OCI-LY3 (cell line): Measurements from ENCODE around the gene CCDC40.

Source experiments
- H2AFZ ChIP-seq: fragments of 200-600, 300-600 bp; shearing (Covaris generic); 2 replicates; pipeline ENCODE4 v1.6.0; 2014; ENCODE audit warnings: antibody characterized with exemption, low read depth, low read length
- H3K27ac ChIP-seq: fragments of 200-600, 300-600 bp; sonication (generic); 2 replicates; pipeline ENCODE4 v1.5.1; 2014; ENCODE audit warnings: mild to moderate bottlenecking, low read length, moderate library complexity, mixed read lengths
- H3K27me3 ChIP-seq: fragments of 200-600, 300-600 bp; sonication (generic); 2 replicates; pipeline ENCODE4 v1.6.1; 2014; ENCODE audit warnings: low read depth, low read length, mixed read lengths
- H3K36me3 ChIP-seq: fragments of 200-600, 300-600 bp; sonication (generic); replicated peaks from 2 replicates; pipeline ENCODE3; 2014; ENCODE audit warnings: low read depth, low read length, mixed read lengths
- H3K4me1 ChIP-seq: fragments of 300-600, 200-600 bp; sonication (generic); 2 replicates; pipeline ENCODE4 v1.6.1; 2014; ENCODE audit warnings: low read length, mixed read lengths
- H3K4me2 ChIP-seq: fragments of 200-600, 300-600 bp; sonication (generic); 2 replicates; pipeline ENCODE4 v1.6.1; 2014; ENCODE audit warnings: low read length, mixed read lengths
- H3K4me3 ChIP-seq: fragments of 300-600, 200-600 bp; sonication (generic); 2 replicates; pipeline ENCODE4 v1.5.1; 2014; ENCODE audit warnings: antibody characterized with exemption, mild to moderate bottlenecking, low read length, moderate library complexity
- H3K79me2 ChIP-seq: fragments of 300-600, 200-600 bp; shearing (Covaris generic); 2 replicates; pipeline ENCODE4 v1.6.1; 2014; ENCODE audit warnings: mild to moderate bottlenecking, low read length, mixed read lengths
- H3K9ac ChIP-seq: fragments of 300-600, 200-600 bp; shearing (Covaris generic); 2 replicates; pipeline ENCODE4 v1.6.0; 2014; ENCODE audit warnings: mild to moderate bottlenecking, low read length, moderate library complexity
- H3K9me3 ChIP-seq: fragments of 200-600, 300-600 bp; shearing (Covaris generic); 2 replicates; pipeline ENCODE4 v1.6.1; 2014; ENCODE audit warnings: low read length, mixed read lengths; ENCODE audit not compliant: insufficient read depth
- H4K20me1 ChIP-seq: fragments of 200-600, 300-600 bp; sonication (generic); 2 replicates; pipeline ENCODE4 v1.6.1; 2016; ENCODE audit warnings: low read length, mixed read lengths; ENCODE audit not compliant: insufficient read depth
- EZH2phosphoT487 ChIP-seq: fragments of 200-600 bp; shearing (Covaris generic); IDR thresholded peaks from 2 replicates; pipeline ENCODE4 v1.6.1; 2018; ENCODE audit warnings: antibody characterized with exemption, mixed run types, low read depth
- TF ChIP-seq, protein P1 (sequence below): fragments of 200-600, 300-600 bp; sonication (generic); IDR thresholded peaks from 2 replicates; pipeline ENCODE4 v1.5.1; 2014; ENCODE audit warnings: antibody characterized with exemption, low read length, low read depth

The CCDC40 gene

DNA sequence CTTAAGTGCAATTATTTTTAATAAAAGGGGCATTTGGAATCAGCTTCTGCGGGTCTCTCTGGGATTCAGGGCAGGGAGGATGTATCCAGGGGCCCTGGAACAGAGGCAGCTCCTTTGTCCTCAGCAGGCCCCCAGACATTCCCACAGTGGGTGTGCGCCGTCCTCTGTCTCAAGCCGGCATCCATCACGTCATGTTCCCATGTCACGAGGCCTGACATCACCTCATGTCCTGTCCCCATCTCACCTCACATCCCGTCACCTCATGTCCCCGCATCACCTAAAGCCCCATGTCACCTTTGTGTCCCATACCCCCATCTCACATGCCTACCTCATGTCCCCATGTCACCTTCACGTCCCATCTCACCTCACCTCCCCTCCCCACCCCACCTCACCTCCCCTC, 83.4 kb downstream of the CCDC40 start:
- TF ChIP-seq, protein P1, sequence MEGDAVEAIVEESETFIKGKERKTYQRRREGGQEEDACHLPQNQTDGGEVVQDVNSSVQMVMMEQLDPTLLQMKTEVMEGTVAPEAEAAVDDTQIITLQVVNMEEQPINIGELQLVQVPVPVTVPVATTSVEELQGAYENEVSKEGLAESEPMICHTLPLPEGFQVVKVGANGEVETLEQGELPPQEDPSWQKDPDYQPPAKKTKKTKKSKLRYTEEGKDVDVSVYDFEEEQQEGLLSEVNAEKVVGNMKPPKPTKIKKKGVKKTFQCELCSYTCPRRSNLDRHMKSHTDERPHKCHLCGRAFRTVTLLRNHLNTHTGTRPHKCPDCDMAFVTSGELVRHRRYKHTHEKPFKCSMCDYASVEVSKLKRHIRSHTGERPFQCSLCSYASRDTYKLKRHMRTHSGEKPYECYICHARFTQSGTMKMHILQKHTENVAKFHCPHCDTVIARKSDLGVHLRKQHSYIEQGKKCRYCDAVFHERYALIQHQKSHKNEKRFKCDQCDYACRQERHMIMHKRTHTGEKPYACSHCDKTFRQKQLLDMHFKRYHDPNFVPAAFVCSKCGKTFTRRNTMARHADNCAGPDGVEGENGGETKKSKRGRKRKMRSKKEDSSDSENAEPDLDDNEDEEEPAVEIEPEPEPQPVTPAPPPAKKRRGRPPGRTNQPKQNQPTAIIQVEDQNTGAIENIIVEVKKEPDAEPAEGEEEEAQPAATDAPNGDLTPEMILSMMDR, result no peak
- TF ChIP-seq EZH2phosphoT487, result no peak
- Histone ChIP-seq H2AFZ (no peak overlapping the region), H3K36me3 (no peaks in the 10 kb centered on the region), H3K9ac (no peak overlapping the region), H3K4me2 (no peak overlapping the region), H3K4me3 (no peak overlapping the region), H4K20me1 (no peaks in the 10 kb centered on the region), H3K79me2 (no peaks in the 10 kb centered on the region), H3K27me3 (no peaks in the 10 kb centered on the region), H3K4me1 (no peaks in the 10 kb centered on the region), H3K27ac (no peak overlapping the region), H3K9me3 (no peaks in the 10 kb centered on the region)

DNA sequence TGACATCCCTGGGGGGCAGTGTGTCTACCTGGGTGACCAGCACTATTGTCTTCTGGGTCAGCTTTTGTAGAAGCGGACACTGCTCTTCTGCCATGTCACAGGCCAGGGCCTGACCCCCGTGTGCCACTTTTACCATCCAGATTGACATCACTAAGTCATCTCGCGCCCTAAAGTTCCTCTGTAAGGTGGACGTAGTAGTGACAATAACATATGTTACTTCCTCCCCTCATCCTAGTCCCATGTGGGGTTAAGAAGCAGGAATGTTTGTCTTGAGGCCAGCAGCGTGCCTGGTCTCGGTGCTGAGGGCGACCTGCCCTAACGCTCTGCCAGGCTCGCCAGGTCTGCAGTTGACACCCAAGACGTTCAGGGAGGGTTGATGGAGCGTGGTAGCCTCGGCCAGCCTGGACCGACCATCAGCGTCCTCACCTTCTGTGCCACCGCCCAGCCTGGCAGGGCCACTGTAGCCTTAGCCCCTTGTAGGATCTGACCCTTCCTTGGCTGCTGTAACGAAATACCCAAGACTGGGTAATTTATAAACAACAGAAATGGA, 85.7 kb downstream of the CCDC40 start:
- H2AFZ ChIP-seq, result no peak overlapping the region
- H3K4me3 ChIP-seq, result no peak overlapping the region
- H3K4me2 ChIP-seq, result no peak overlapping the region
- H4K20me1 ChIP-seq, result no peaks in the 10 kb centered on the region
- TF ChIP-seq, protein P1, result no peak
- no peak for TF ChIP-seq EZH2phosphoT487
- H3K9me3 ChIP-seq, result no peaks in the 10 kb centered on the region
- H3K27ac ChIP-seq, result no peak overlapping the region
- no peak overlapping the region for H3K9ac ChIP-seq
- no peaks in the 10 kb centered on the region for H3K79me2 ChIP-seq
- no peaks in the 10 kb centered on the region for H3K27me3 ChIP-seq
- H3K36me3 ChIP-seq, result no peaks in the 10 kb centered on the region
- no peaks in the 10 kb centered on the region for H3K4me1 ChIP-seq

DNA sequence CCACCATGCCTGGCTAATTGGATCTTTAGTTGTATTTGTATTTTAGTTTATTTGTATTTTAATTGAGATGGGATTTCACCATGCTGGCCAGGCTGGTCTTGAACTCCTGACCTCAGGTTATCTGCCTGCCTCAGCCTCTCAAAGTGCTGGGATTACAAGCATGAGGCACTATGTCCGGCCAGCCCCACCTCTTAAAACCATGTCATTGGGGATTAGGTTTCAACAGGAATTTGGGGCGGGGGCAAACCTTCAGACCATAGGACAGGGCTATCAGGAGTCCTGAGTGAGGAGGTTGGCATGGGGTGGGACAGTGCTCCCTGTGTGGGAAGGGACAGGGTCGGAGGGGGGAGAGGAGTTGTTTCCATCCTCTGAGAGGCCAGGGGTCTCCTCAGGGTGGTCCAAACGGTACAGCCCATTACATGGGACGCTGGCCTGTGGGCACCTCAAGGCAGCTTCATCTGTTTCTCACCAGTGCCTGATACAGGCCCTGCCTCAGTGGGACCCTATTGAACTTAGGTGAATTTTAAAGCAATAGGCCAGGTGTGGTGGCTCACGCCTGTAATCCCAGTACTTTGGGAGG, 86.6 kb downstream of the CCDC40 start:
- Histone ChIP-seq H3K9ac (no peak overlapping the region), H3K36me3 (no peaks in the 10 kb centered on the region), H3K4me2 (no peak overlapping the region), H3K9me3 (no peaks in the 10 kb centered on the region), H3K4me3 (no peak overlapping the region), H3K79me2 (no peaks in the 10 kb centered on the region), H3K27ac (no peak overlapping the region), H3K4me1 (no peaks in the 10 kb centered on the region), H2AFZ (no peak overlapping the region), H4K20me1 (no peaks in the 10 kb centered on the region), H3K27me3 (no peaks in the 10 kb centered on the region)
- TF ChIP-seq, protein P1, result no peak
- TF ChIP-seq EZH2phosphoT487, result no peak

DNA sequence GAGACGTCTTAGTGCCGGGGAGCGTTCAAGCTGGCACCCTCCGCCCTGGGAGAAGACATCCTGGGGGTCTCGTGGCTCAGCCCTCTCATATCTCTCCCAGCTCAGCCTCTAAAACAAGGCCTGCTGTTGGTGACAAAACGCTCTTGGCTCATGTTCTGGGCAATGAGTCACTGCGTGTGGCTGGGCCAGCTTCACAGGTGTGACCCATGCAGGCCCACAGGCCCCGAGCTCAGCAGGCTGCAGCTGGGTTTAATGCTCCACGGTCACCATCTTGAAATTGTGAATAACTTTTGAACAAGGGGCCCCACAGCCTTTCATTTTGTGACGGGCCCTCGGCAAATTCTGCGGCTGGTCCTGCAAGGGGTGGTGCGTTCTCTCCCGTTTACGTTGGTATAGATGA, 87.3 kb downstream of the CCDC40 start:
- no peak overlapping the region for H3K4me2 ChIP-seq
- H3K4me1 ChIP-seq, result no peaks in the 10 kb centered on the region
- H3K4me3 ChIP-seq, result no peak overlapping the region

More for the DNA sequence above, 87.3 kb downstream of the CCDC40 start:
- no peak overlapping the region for H3K27ac ChIP-seq
- no peaks in the 10 kb centered on the region for H3K27me3 ChIP-seq
- H3K79me2 ChIP-seq, result no peaks in the 10 kb centered on the region
- no peak overlapping the region for H3K9ac ChIP-seq
- no peak overlapping the region for H2AFZ ChIP-seq
- TF ChIP-seq EZH2phosphoT487, result no peak
- TF ChIP-seq, protein P1, result no peak
- no peaks in the 10 kb centered on the region for H4K20me1 ChIP-seq
- no peaks in the 10 kb centered on the region for H3K9me3 ChIP-seq
- H3K36me3 ChIP-seq, result no peaks in the 10 kb centered on the region
